ENCODE data around the gene RAX2.
A peak's percentile ranks its signal among the peaks of the same experiment; 100 is the strongest.

Gene RAX2

GRCh38 chr19:3733549-3734309 lies 38.3 kb downstream of the RAX2 start:
- Mint-ChIP-seq H3K27me3 (peaks cover 0 to 6% of the 10 kb centered on the region in 2 donors), H3K4me1 (ENCODE audit: low read depth in 2 of 2) (no peaks in the 10 kb centered on the region), H3K36me3 (ENCODE audit: insufficient read depth) (peaks cover 11% of the 10 kb centered on the region), H3K27ac (no peak overlapping the region), H3K4me3 (no peak overlapping the region), H3K9me3 (no peaks in the 10 kb centered on the region)
- no peak for DNase-seq
- no peak for ATAC-seq (replicated peaks)

DNA sequence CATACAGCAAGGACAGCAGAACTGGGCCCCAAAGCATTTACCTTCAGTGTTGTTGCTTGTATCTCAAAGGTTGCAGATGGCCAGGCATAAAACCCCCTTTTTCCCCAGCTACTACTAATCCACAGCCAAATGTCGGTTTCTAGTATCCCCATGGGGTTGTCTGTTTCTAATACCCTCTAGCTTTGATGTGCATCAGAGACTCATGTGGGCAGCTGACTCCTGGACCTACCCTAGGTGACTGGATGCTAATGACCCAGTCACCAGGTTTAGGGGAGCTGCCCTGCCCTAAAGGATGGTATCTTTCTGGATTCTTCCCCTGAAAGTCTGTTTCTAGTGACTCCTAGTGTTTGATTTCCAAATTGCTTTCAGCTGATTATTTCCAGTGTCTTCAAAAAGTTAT lies 39.9 kb downstream of the RAX2 start:
- no peak for DNase-seq
- Mint-ChIP-seq H3K36me3 (ENCODE audit: insufficient read depth) (peaks cover 11% of the 10 kb centered on the region), H3K9me3 (no peaks in the 10 kb centered on the region), H3K27ac (no peak overlapping the region), H3K27me3 (no peaks in the 10 kb centered on the region), H3K4me3 (no peak overlapping the region), H3K4me1 (ENCODE audit: low read depth in 2 of 2) (no peaks in the 10 kb centered on the region)
- ATAC-seq (replicated peaks), result no peak

DNA sequence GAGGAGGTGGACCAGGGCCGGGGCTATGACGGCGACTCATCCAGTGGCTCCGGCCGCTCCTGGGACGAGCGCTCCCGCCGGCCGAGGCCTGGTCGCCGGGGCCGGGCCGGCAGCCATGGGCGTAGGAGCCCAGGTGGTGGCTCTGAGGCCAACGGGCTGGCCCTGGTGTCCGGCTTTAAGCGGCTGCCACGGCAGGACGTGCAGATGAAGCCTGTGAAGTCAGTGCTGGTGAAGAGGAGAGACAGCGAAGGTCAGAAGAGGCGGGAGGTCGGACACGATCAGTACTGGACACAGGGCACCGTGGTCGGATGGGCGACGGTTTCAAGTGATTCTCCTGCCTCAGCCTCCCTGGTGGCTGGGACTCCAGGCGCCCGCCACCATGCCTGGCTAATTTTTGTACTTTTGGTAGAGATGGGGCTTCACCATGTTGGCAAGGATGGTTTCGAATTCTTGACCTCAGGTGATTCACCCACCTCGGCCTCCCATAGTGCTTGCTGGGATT lies 41.5 kb downstream of the RAX2 start:
- Mint-ChIP-seq H3K4me1 (ENCODE audit: low read depth in 2 of 2) (no peaks in the 10 kb centered on the region), H3K27me3 (no peaks in the 10 kb centered on the region), H3K9me3 (no peaks in the 10 kb centered on the region), H3K36me3 (ENCODE audit: insufficient read depth) (peaks cover 11% of the 10 kb centered on the region), H3K4me3 (no peak overlapping the region), H3K27ac (no peak overlapping the region)
- ATAC-seq (replicated peaks) (no peak), DNase-seq (no peak)

DNA sequence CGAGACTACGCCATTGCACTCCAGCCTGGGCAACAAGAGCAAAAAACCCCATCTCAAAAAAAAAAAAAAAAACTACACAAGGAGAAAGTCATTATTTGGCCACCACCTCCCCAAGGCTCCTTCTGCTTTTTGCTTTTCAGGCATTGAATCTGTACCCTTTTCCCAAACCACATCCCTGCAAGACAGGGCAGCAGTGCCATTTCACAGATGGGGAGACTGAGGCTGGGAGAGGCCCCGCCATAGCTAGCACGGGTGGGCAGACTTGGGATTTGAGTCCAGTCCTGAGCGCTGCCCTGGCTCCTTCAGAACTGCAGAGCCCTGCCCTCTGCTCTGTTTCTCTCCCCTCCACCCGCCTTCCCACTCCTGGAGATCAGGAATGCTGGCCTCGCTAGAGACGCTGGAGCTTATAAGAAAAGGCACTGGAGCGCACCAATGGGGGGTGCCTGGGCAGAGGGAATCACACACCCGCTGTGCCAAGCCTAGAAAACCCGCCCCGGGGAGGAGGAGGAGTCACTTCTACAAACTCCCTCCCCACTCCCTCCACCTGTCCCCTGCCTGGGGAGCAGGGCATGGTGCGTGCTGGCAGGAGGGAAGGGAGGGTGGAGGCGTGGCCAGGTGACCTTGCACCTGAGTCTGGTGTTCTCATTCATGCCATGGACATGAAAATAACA lies 46.3 kb downstream of the RAX2 start:
- peaks cover 3 to 8% of the 10 kb centered on the region in 2 donors for H3K4me1 Mint-ChIP-seq (ENCODE audit: low read depth in 2 of 2)
- no peak overlapping the region for H3K27ac Mint-ChIP-seq
- H3K27me3 Mint-ChIP-seq, result peaks cover 0 to 7% of the 10 kb centered on the region in 2 donors
- no peaks in the 10 kb centered on the region for H3K9me3 Mint-ChIP-seq
- DNase-seq, result no peak
- ATAC-seq (replicated peaks), result no peak
- H3K4me3 Mint-ChIP-seq, result no peak overlapping the region
- peaks cover 3% of the 10 kb centered on the region for H3K36me3 Mint-ChIP-seq (ENCODE audit: insufficient read depth)

GRCh38 chr19:3725121-3725520 lies 46.9 kb downstream of the RAX2 start:
- no peak for DNase-seq
- H3K4me1 Mint-ChIP-seq (ENCODE audit: low read depth in 2 of 2), result peaks cover 3 to 9% of the 10 kb centered on the region in 2 donors

DNA sequence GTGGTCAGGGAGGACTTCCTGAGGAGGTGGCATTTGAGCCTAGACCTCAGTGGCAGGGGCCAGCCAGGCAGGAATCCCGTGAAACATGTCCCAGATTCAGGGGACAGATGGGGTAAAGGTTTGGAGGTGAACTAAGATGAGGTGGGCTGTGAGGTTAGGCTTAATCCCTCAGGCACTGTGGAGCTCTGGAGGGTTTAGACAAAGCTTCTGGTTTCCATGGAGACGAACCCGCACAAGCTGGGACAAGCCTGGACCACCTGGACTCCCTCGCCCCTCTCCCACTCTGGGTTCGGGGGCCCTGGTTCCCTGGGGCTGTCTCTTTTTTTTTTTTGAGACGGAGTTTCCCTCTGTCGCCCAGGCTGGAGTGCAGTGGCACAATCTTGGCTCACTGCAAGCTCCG lies 48.1 kb downstream of the RAX2 start:
- ATAC-seq (replicated peaks) (no peak), DNase-seq (no peak)
- Mint-ChIP-seq H3K4me3 (no peak overlapping the region), H3K9me3 (no peaks in the 10 kb centered on the region), H3K27me3 (peaks cover 0 to 13% of the 10 kb centered on the region in 2 donors), H3K4me1 (ENCODE audit: low read depth in 2 of 2) (peaks cover 7 to 9% of the 10 kb centered on the region in 2 donors), H3K27ac (no peak overlapping the region), H3K36me3 (ENCODE audit: insufficient read depth) (peaks cover 3% of the 10 kb centered on the region)

More at GRCh38 chr19:3725121-3725520, 46.9 kb downstream of the RAX2 start:
- ATAC-seq (replicated peaks), result no peak
- H3K9me3 Mint-ChIP-seq, result no peaks in the 10 kb centered on the region
- peaks cover 0 to 13% of the 10 kb centered on the region in 2 donors for H3K27me3 Mint-ChIP-seq
- H3K27ac Mint-ChIP-seq, result no peak overlapping the region
- H3K4me3 Mint-ChIP-seq, result no peak overlapping the region
- H3K36me3 Mint-ChIP-seq (ENCODE audit: insufficient read depth), result peaks cover 3% of the 10 kb centered on the region

GRCh38 chr19:3723110-3723488 lies 48.9 kb downstream of the RAX2 start:
- DNase-seq (no peak), ATAC-seq (replicated peaks) (no peak)
- no peak overlapping the region for H3K27ac Mint-ChIP-seq
- H3K4me1 Mint-ChIP-seq (ENCODE audit: low read depth in 2 of 2), result peaks cover 7 to 9% of the 10 kb centered on the region in 2 donors
- no peaks in the 10 kb centered on the region for H3K9me3 Mint-ChIP-seq
- H3K36me3 Mint-ChIP-seq (ENCODE audit: insufficient read depth), result peaks cover 3% of the 10 kb centered on the region
- no peak overlapping the region for H3K4me3 Mint-ChIP-seq
- peaks cover 0 to 13% of the 10 kb centered on the region in 2 donors for H3K27me3 Mint-ChIP-seq

DNA sequence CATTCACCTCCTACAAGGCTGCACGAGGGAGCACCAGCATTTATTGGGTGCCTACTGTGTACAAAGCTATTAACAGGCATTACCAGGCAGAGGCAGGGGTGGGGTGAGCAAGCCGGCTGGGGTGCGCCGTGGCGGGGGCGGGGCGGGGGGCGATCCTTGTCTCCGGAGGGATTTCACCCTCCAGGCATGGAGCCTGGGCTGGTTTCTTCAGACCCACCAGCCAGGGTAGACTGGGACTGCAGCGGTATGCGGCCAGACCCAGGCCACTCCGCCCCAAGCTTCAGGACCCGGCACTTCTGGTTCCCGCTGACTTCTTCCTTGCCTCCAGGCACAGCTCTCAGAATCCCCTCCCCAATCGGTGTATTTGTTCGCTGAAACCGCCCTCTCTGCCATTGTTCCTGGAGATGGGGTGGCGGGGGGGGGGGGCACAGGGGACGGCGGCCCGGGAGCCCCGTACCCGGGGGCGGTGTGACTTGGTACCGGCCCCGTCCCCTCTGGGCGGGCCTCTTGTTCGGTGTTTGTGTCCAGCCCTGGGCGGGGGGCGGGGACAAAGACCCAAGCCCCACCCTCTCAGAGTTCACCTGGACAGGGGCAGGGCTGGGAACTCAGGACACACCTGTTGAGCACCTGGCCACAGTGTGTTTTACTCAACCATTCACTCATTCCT lies 49.5 kb downstream of the RAX2 start:
- H3K4me3 Mint-ChIP-seq, result peak overlapping the region; percentile 73 to 75
- ATAC-seq (replicated peaks), result no peak
- peaks cover 7 to 9% of the 10 kb centered on the region in 2 donors for H3K4me1 Mint-ChIP-seq (ENCODE audit: low read depth in 2 of 2)
- no peaks in the 10 kb centered on the region for H3K9me3 Mint-ChIP-seq
- no peak overlapping the region for H3K27ac Mint-ChIP-seq
- H3K27me3 Mint-ChIP-seq, result peaks cover 0 to 13% of the 10 kb centered on the region in 2 donors
- no peak for DNase-seq
- H3K36me3 Mint-ChIP-seq (ENCODE audit: insufficient read depth), result peaks cover 3% of the 10 kb centered on the region

DNA sequence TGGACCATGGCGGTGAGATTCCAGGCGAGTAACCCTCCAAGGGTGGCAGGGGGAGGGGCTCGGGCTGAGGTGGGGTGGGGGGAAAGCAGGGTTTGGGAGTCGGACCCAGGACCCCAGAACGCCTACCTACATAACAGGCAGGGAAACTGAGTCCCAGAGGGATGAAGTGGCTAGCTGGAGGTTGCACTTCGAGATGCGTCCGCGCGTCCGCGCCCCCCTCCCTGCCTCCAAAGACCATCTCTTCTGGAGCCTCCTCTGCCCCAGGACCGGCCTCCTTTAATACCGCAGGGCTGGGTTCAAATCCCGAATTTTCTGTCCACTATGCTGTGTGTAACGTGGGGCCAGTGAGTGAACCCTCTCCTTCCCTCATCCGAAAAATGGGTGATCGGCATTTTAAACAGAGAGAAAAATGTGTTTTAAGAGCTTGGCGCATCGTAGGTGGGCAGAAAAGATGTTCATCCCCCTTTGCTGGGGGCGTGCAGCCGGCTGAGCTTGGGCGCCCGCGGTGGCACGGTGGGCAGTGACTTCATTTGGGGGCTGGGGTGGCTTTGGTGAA lies 50.1 kb downstream of the RAX2 start:
- peak overlapping the region; percentile 73 to 75 for H3K4me3 Mint-ChIP-seq
- no peaks in the 10 kb centered on the region for H3K9me3 Mint-ChIP-seq
- peaks cover 3% of the 10 kb centered on the region for H3K36me3 Mint-ChIP-seq (ENCODE audit: insufficient read depth)
- H3K27ac Mint-ChIP-seq, result no peak overlapping the region
- DNase-seq, result no peak
- ATAC-seq (replicated peaks), result no peak
- H3K4me1 Mint-ChIP-seq (ENCODE audit: low read depth in 2 of 2), result peaks cover 7 to 9% of the 10 kb centered on the region in 2 donors
- peaks cover 0 to 13% of the 10 kb centered on the region in 2 donors for H3K27me3 Mint-ChIP-seq

DNA sequence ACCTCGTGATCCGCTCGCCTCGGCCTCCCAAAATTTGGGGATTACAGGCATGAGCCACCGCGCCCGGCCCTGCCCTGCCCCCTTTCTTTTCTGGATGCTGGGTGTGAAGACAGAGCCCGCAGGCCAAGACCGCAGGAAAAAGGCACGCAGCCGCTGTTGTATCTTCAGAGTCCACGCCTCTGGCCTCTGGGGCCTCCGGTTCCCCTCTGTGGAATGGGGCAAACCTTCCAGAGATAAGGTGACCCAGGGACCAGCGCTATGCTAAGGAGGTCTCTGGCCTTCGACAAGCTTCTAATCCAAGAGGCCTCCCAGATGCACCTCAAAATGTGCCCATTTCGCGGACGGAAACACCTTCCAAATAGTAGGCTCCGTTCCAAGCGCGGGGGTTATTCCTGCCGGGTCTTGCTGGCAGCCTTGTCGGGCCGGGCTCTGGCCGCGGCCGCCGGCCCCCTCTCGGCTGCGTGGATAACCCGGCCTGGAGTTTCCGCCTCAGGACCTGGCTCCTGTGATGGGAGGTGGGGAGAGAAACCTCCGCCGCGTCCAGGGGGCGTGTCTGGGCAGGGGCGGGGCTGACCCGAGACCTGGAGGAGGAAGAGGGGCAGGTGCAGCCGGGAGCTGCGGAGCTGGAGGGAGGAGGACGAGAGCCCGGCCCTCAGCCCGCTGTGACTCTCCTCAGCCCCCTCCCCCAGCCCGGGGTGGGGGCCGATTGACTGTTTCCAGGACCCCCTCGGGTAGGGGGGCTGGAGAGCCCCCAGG lies 50.7 kb downstream of the RAX2 start:
- H3K27ac Mint-ChIP-seq, result no peak overlapping the region
- peaks cover 3% of the 10 kb centered on the region for H3K36me3 Mint-ChIP-seq (ENCODE audit: insufficient read depth)
- ATAC-seq (replicated peaks) (peak; percentile 96), DNase-seq (peak; percentile 88 to 92 (median 90))
- H3K4me1 Mint-ChIP-seq (ENCODE audit: low read depth in 2 of 2), result peaks cover 7 to 9% of the 10 kb centered on the region in 2 donors
- H3K4me3 Mint-ChIP-seq, result peak overlapping the region; percentile 73 to 75
- no peaks in the 10 kb centered on the region for H3K9me3 Mint-ChIP-seq
- H3K27me3 Mint-ChIP-seq, result peaks cover 0 to 13% of the 10 kb centered on the region in 2 donors

GRCh38 chr19:3720349-3720917 lies 51.6 kb downstream of the RAX2 start:
- Mint-ChIP-seq H3K27me3 (peaks cover 0 to 13% of the 10 kb centered on the region in 2 donors), H3K27ac (no peak overlapping the region), H3K36me3 (ENCODE audit: insufficient read depth) (no peaks in the 10 kb centered on the region), H3K9me3 (no peaks in the 10 kb centered on the region), H3K4me1 (ENCODE audit: low read depth in 2 of 2) (peaks cover 7 to 9% of the 10 kb centered on the region in 2 donors), H3K4me3 (peak overlapping the region; percentile 4 to 75)
- DNase-seq (no peak), ATAC-seq (replicated peaks) (no peak)

- no peaks in the 10 kb centered on the region for H3K36me3 Mint-ChIP-seq (ENCODE audit: insufficient read depth)
- peaks cover 7 to 9% of the 10 kb centered on the region in 2 donors for H3K4me1 Mint-ChIP-seq (ENCODE audit: low read depth in 2 of 2)
- no peaks in the 10 kb centered on the region for H3K9me3 Mint-ChIP-seq
- peak overlapping the region in 1 of 2 donors; percentile 75 for H3K4me3 Mint-ChIP-seq
- peaks cover 0 to 13% of the 10 kb centered on the region in 2 donors for H3K27me3 Mint-ChIP-seq
- DNase-seq (no peak), ATAC-seq (replicated peaks) (no peak)
- no peak overlapping the region for H3K27ac Mint-ChIP-seq
Observed at GRCh38 chr19:3719868-3720267, 52.2 kb downstream of the RAX2 start.
